ENCODE measurements around the gene GNG10.
"Not testable (repeated sequence)": the region's sequence is repeated elsewhere in the genome, so short reads cannot be mapped to it uniquely, and the experiment has no call there.

GNG10 gene

GRCh38 chr9:111661150-111661801, at the start of gene GNG10:
TSS of gene GNG10 (plus strand) at chr9:111661605. CDS start at chr9:111661635, 30 bp downstream.
- DNase-seq (ENCODE audit: low spot score), result peak; percentile 60

DNA sequence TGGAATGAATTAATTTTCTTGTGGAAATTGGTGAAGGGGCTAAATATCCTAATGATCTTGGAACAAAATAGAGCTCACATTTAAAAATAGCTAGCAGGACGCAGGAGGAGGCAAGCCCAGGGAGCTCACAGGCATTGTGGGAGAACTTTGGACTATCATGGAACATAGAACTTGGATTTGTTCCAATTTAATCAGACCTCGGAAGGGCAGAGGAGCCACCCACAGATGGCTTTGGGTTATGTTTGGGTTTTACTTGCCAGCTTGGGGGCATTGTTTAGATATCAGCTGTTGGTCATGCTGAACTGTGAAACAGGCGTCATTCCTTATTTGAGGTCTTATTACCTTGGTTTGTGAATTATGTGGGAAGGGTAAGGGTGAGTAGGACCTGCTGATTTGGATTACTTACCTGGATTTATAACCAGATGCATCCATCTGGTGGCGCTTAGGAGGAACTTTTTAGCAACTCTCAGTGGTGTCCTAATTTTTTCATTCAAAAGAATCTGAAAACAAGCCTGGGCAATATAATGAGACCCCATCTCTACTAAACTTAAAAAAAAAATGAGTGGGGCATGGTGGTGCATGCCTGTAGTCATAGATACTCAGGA, 47.9 kb upstream of the GNG10 start:
- no peak for DNase-seq (ENCODE audit: low spot score)

DNA sequence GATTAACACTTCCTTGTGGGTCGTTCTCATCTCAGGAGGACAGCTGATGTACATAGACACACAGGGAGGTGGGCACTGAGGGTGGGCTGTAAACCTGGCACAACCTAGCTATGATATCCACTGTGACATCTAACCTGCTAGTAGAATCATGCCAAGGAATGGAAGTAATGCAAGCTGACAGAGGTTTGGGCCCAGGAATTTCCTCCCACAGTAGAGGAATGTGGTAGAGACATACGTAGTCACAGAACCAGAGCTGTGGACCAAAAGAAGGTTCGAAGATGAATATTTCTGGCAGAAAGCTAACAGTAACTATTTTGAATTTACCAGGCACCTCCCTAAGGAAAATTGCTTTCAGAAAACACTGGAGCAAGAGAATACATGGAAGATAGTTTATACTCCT, 45.5 kb upstream of the GNG10 start:
- no peak for DNase-seq (ENCODE audit: low spot score)

DNA sequence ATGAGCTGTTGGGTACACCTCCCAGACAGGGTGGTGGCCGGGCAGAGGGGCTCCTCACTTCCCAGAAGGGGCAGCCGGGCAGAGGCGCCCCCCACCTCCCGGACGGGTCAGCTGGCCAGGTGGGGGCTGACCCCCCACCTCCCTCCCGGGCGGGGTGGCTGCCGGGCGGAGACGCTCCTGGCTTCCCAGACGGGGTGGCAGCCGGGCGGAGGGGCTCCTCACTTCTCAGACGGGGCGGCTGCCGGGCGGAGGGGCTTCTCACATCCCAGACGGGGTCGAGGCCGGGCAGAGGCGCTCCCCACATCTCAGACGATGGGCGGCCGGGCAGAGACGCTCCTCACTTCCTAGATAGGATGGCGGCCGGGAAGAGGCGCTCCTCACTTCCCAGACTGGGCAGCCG, 44.1 kb upstream of the GNG10 start:
- not testable (repeated sequence) for DNase-seq (ENCODE audit: low spot score)

DNA sequence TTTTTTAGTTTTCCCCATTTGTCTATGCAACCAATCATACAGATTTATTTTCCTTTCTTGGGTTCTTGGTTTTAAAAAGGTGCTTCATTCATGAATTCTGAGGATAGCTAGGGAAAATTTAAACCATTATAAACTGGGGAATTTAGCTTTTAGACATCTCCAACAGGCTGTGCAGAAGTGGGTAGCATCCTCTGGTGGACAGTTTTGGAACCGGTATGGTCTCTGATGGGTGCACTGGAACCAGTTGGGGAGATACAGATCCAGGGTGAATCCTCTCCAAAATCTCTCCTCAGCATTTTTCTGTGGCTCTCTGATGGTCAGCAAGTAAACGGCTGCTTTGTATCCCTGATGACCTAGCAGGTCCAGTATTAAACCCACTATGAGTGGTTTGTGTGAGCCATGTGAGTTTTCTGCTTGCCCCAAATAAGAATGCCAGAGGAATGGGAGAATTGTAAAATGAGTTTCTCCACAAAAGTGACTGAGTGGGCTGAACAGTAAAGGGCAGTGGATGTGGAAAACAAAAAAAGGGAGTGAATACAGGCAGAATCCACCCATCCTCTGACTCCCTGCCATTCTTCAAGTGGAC, 39.4 kb upstream of the GNG10 start:
- peak; percentile 45 for DNase-seq (ENCODE audit: low spot score)

- no peak for DNase-seq (ENCODE audit: low spot score)
These were observed 38.8 kb upstream of the GNG10 start for GRCh38 chr9:111622626-111623025.

- DNase-seq (ENCODE audit: low spot score), result no peak
These were observed 34.0 kb upstream of the GNG10 start for GRCh38 chr9:111627260-111627963.

DNA sequence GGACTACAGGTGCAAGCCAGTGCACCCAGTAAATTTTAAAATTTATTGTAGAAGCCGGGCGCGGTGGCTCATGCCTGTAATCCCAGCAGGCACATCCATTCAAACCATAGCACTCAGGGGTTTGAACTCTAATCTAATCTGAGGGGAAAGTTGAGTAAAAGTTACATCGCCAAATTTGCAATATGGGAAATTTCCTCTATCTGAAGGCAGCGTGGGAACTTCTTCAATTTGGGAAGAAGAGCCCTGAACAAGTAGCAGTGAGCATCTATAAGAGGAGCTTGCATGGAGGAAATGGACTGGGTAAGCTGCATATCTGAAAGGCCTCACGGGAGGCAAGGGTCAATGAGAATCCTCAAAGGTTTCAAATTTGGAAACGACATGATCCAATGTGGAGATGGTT, 33.0 kb upstream of the GNG10 start:
- DNase-seq (ENCODE audit: low spot score), result no peak

GRCh38 chr9:111630182-111630963, 31.0 kb upstream of the GNG10 start:
- DNase-seq (ENCODE audit: low spot score), result no peak

- no peak for DNase-seq (ENCODE audit: low spot score)
These were observed 30.5 kb upstream of the GNG10 start for GRCh38 chr9:111630964-111631213.

GRCh38 chr9:111631214-111631971, 30.0 kb upstream of the GNG10 start, which contains the start of gene DNAJC25:
TSS of gene DNAJC25 (plus strand) at chr9:111631334. CDS start at chr9:111631408, 74 bp downstream.
- peak; percentile 97 for DNase-seq (ENCODE audit: low spot score)

DNA sequence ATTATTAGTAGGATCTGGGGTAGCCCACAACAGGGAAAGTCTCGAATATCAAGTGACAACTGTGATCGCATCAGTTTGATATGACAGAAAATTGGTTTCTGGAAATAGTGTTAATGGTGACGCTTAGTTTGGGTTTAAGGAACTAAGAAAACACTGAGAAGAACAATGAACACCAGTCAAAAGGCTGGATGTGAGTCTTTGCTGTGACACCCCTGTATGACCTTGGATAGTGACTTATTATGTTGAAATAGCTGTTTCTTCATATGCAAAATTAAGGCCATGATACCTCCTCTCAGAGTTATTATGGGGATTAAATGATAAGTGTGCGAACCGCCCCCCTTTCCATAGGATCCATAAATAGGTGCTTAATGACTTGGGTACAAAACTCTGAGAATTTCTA, 29.3 kb upstream of the GNG10 start:
- DNase-seq (ENCODE audit: low spot score), result no peak

DNA sequence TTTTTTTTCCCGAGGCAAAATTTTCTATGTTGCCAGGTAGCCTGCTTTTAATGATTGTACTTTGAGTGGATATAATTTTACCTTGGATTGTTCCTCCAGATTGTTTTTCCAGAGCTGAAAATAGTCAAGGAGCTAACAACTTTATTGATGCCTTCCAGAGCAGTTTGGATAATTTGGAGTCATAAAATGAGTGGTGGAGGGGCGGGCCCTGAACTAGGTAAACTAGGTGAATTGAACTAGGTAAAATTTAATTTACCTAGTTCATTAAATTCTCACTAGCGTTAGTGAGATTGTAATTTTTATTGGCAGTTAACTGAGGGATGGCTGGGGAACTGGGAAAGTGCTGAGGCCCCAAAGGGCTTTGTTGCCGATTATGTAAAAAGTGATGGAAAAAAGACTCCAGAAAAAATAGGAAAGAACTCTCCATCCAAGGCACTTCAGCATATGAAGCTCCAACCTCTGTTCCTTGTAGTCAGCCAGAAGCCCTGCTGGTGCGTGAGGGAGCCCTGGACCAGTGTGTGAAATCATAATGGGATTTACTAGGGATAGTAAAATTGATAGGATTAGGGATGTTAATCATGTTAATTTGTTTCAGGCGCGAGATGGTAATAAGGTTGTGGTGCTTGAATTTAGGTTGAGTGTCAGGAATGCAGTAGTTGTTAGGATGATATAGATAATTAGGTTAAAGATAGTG, 28.6 kb upstream of the GNG10 start:
- no peak for DNase-seq (ENCODE audit: low spot score)

DNA sequence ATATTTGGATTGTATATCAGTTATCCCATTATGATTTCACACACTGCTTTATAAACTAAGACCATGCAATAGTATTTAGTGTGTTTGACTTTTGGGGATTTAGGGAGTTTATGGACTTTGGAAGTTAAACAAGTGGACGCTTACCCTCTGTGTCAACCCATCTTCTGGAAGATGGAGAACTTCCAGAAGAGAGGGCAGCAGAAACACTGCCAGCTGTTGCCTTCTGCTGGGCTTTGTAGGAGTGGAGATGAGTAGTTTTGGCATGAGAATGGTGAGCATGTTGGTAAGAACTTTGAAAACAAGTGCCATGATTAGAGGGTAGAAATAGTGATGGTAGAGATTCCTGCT, 28.0 kb upstream of the GNG10 start:
- no peak for DNase-seq (ENCODE audit: low spot score)

- no peak for DNase-seq (ENCODE audit: low spot score)
These were observed 26.5 kb upstream of the GNG10 start for GRCh38 chr9:111634860-111635259.

DNA sequence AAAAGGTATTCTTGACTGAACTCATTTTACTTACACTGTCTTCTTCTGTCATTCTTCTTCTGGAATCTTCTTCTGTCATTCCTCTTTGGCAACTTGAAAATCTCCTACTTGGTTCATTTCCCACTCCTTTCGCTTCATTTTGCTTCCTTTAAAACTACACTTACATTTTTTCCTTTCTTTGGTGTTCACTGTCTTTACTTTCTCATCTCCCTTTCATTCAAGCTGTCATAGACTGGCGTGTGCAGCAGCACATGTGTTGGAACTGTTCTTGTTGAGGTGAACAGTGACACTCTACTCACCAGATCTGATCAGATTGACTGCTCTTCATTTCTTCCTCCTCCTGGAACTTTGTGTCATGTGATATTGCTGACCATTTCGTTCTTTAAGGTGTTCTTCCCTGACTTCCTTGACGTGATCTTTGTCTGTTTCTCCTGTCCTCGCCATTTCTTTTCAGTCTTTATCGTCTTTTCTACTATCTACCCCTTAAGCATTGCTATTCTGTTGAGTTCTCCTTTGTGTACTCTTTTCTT, 23.9 kb upstream of the GNG10 start:
- no peak for DNase-seq (ENCODE audit: low spot score)

DNA sequence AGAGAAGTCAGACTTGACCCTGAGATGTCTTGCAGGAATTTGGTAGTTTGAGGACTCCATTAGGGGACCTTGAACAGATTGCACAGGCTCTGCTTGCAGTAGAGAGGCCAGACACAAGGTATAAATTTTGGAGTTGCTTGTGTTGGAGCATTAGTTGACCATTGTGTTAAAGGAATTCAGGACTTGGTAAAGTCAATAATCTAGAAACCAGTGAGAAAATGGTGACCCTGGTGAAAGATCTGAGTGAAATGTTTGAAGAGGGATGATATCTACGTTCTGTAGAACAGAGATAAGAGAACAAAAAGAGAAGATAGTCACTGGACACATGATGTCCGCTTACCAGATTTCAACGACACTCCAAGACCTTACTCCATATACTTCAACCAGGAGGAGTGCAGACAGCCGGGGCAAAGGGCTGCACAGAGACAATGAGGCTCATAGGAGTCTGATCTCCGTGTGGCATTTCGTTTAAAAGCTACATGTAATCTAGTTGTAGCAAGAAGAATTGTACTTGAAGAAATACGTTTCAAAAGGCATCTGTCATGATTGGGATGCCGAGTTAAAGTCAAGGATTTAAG, 17.1 kb upstream of the GNG10 start:
- no peak for DNase-seq (ENCODE audit: low spot score)

GRCh38 chr9:111645806-111646205, 15.6 kb upstream of the GNG10 start:
- no peak for DNase-seq (ENCODE audit: low spot score)

DNA sequence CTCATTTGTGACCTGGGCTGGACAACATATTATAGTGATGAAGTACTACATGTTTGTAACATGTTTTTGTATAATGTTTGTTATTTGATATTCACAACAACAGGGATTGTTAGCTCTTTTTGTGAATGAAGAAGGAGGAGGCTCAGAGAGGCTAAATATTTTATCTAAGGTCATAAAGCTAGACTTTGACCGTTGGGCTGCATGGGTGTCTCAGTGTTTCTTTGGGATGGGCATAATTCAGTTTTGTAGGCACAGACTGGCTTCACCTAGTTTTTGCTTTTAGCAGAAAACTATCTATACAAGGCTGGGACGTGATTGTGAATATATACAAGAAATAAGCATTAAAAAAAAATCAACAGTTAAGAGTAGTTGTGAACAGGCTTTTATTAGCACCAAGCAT, 15.0 kb upstream of the GNG10 start:
- no peak for DNase-seq (ENCODE audit: low spot score)

DNA sequence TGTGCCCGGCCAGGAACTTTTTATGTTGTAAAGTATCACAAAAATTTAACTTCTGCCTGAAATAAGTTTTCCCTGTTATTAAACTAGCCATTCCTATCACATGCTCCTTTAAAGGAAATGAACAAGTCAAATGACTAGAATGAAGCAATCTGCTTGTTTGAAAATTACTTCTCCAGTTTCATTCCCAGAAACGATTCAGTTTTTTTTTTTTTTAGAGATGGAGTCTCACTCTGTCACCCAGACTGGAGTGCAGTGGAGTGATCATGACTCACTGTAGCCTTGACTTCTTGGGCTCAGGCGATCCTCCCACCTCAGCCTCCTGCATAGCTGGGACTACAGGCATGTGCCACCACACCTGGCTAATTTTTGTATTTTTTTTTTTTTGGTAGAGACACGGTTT, 13.3 kb upstream of the GNG10 start:
- DNase-seq (ENCODE audit: low spot score), result no peak

GRCh38 chr9:111649016-111649415, 12.4 kb upstream of the GNG10 start:
- DNase-seq (ENCODE audit: low spot score), result no peak
